IPS-18c (cell line): Measurements from ENCODE around the gene IMMP2L.
"Not testable (repeated sequence)": the region's sequence is repeated elsewhere in the genome, so short reads cannot be mapped to it uniquely, and the experiment has no call there.

Experiments
- H3K4me3 ChIP-seq: 2 replicates; pipeline ENCODE4 v1.7.0; 2013; ENCODE audit warnings: low read depth, mild to moderate bottlenecking, low read length, moderate library complexity; ENCODE audit not compliant: insufficient read depth
- H3K9me3 ChIP-seq: one replicate; pipeline ENCODE4 v1.6.1; 2013; ENCODE audit warnings: mild to moderate bottlenecking, low read length, moderate library complexity; ENCODE audit not compliant: control insufficient read depth, insufficient read depth

The IMMP2L gene

DNA sequence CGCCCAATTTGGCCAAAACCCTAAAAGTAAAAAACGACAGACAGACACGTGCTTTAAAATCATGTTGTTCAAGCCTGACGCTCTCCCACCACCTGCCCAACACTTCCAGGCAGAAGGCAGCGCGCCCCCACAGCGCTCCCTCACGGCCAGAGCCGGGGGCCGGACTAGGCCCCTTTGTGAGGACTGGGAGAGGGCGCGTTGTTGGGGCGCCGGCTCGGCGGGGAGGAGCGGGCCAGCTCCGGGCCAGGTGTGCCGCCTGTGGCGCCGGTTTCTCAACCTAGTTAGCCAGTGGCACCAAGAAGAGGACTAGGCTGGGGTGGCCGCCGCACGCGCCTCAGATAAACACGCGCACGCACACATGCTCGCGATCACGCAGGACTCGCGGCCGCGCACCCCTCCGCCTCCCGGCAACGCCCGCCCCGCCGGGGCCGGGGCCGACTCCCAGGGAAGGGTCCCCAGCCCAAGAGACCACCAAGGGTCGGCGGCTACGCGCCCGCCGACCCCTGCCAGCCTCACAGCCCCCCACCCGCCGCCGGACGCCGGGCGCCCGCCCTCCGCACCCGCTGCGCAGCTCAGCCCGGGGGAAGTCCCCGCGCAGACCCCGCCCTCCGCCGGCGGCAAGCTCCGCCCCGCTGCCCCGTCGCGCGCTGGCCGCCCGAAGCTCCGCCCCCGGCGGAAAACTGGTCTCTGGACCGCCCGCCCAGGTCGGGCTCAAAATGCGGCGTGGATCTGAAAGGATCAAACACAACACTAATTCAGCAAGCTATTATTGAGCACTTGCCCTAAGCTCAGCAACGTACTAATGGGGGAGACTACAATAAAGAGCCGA lies at the start of gene IMMP2L:
Gene IMMP2L, minus strand, starts transcription at position 589 of the 829 bp plus-strand sequence.
- Histone ChIP-seq H3K9me3 (no peaks in the 10 kb centered on the region), H3K4me3 (peak within 1 kb of the TSS; percentile 78)

DNA sequence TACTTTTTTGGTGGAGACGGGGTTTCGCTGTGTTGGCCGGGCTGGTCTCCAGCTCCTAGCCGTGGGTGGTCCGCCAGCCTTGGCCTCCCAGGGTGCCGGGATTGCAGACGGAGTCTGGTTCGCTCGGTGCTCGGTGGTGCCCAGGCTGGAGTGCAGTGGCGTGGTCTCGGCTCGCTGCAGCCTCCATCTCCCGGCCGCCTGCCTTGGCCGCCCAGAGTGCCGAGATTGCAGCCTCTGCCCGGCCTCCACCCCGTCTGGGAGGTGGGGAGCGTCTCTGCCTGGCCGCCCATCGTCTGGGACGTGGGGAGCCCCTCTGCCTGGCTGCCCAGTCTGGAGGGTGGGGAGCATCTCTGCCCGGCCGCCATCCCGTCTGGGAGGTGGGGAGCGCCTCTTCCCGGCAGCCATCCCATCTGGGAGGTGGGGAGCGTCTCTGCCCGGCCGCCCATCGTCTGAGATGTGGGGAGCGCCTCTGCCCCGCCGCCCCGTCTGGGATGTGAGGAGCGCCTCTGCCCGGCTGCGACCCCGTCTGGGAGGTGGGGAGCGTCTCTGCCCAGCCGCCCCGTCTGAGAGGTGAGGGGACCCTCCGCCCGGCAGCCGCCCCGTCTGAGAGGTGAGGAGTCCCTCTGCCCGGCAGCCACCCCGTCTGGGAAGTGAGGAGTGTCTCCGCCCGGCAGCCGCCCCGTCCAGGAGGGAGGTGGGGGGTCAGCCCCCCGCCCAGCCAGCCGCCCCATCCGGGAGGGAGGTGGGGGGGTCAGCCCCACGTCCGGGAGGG lies 47.4 kb upstream of the IMMP2L start:
- H3K4me3 ChIP-seq, H3K9me3 ChIP-seq: not testable (repeated sequence)

DNA sequence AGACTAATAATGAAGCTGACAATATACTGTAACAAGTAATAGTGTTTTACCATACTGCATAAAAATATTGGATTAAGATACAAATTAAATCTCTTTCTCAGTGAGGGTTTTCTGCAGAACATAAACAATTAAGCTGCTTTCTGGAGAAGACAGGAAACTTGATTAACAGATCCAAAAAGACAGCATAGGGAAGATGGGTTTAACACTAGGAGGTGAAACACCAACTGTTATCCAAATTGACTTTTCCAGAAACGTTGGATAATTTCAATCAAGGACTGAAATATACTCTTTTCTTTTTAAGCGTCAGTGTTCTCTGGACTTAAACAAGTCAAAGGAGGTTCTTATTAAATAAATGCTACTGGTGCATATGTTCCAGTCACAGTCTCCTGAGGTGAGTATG lies 45.3 kb upstream of the IMMP2L start:
- peaks cover 5% of the 10 kb centered on the region for H3K9me3 ChIP-seq

DNA sequence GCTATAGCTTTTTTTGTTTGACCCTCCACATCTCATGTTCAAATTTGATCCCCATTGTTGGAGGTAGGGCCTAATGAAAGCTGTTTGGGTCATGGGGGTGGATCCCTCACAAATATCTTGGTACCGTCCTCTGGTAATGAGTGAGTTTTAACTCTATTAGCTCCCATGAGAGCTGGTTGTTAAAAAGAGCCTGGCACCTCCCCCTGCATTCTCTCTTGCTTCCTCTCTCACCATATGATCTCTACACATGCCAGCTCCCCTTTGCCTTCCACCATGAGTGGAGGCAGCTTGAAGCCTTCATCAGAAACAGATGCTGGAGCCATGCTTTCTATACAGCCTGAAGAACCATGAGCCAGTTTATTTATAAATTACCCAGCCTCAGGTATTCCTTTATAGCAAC lies 43.0 kb upstream of the IMMP2L start:
- peaks cover 5% of the 10 kb centered on the region for H3K9me3 ChIP-seq
- no peak overlapping the region for H3K4me3 ChIP-seq

More for the DNA sequence above, 45.3 kb upstream of the IMMP2L start:
- no peak overlapping the region for H3K4me3 ChIP-seq

DNA sequence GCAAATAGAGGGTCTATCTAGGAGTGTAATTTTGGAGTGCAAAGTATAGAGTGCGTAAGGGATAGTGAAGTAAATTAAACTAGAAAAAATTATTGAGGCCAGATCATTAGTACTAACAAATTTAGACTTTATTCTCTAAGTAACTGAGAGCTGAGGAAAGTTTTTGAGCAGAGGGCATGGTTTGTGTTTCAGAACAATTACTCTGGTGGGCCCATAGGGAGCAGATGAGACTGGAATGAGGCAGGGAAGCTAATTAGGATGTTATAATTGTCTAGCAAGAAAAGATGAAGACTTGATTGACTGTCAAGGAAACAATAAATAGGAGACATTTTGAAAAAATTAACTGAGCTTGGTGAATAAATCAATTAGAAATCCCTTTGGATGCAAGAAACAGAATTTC lies 37.8 kb upstream of the IMMP2L start:
- Histone ChIP-seq H3K4me3 (no peak overlapping the region), H3K9me3 (no peaks in the 10 kb centered on the region)

DNA sequence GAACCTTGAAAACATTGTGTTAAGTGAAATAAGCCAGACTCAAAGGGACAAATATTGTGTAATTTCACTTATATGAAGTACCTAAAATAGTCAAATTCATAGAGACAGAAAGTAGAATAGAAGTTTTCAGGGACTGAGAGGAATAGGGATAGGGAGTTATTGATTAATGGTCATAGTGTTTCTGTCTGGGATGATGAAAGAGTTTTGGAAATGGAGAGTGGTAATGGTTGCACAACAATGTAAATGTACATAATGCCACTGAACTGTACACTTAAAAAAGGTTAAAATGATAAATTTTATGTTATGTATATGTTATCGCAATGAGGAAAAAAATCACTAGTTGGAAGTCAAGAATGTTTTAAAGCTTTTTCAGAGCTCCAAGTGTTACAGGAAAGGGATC lies 33.5 kb upstream of the IMMP2L start:
- no peaks in the 10 kb centered on the region for H3K9me3 ChIP-seq
- H3K4me3 ChIP-seq = no peak overlapping the region

DNA sequence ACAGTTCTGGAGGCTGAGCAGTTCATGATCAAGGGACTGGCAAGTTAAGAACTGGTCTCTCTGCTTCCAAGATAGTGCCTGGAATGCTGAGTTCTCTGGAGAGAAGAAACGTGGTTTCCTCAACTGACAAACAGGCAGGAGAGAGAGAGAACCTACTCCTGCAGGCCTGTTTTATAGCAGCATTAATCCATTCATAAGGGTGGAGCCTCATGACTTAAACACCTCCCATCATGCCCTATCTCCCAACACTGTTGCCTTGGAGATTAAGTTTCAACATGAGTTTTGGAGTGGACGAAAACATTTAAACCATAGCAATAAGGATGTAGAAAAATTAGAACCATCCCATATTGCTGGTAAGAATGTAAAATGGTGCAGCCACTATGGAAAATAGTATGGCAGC lies 32.3 kb upstream of the IMMP2L start:
- Histone ChIP-seq H3K9me3 (no peaks in the 10 kb centered on the region), H3K4me3 (no peak overlapping the region)

DNA sequence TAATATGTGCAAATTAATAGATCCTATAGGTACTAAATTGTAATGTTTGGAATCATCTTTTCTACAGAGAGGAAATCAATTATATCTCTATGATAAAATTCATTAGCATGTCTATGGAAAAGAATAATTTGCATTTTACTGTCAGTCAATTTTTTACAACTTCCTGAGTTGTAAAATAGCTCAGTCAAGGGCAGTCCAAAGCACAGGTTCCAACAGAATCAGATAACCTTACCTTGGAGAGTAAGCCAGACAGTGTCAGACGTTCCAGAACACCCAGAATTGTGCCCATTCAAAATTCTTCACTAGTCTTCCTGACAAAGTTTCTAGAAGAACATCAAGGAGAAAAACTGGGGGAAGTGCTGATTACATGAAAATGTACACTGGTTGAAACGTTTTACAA lies 31.1 kb upstream of the IMMP2L start:
- H3K9me3 ChIP-seq = no peaks in the 10 kb centered on the region
- no peak overlapping the region for H3K4me3 ChIP-seq

DNA sequence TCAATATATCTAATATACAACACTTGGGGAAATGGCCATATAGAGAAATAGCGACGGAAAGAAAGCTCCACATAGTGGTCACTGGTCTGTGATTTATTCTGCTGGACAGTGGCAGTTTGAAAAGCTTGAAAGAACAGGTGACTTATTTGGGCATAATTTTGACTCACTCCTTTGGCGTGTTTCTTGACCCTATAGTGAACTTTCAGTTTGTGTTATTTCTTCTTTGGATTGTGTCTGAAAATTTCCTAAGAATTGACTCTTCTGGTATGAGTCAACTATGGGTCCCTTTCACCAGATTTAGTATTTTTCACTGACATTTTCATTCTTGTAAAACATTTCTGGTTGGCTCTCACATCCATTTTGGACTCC lies 25.8 kb upstream of the IMMP2L start:
- no peaks in the 10 kb centered on the region for H3K9me3 ChIP-seq
- H3K4me3 ChIP-seq = no peak overlapping the region

DNA sequence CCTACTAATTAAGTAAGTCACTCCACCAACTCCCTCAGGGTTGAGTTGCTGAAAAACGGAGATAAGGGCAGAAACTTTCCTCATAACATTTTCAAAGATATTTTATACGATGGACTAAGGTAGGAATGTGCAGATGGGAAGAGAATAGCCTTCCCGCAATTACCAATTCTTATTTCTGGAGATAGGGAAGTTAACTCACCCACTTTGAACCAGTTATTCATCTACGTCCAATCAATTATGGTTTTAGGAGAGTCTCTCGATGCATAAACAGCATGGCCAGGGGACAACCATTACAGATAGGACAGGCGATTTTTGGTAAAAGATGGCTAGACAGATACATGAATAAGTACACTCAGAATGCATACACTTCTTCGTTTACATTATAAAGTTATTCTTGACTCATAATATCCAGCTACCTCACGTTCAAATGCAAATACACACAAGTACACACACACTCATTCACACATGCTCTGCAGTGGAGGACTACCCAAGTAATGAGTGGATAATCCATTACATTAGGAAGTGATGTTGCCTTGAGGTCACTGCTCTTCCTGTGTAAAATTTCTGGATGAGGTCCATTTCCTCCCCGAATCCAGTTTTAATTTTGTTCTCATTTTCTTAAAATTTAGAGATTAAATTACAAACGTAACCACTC lies 25.2 kb upstream of the IMMP2L start:
- no peak overlapping the region for H3K4me3 ChIP-seq
- no peaks in the 10 kb centered on the region for H3K9me3 ChIP-seq

DNA sequence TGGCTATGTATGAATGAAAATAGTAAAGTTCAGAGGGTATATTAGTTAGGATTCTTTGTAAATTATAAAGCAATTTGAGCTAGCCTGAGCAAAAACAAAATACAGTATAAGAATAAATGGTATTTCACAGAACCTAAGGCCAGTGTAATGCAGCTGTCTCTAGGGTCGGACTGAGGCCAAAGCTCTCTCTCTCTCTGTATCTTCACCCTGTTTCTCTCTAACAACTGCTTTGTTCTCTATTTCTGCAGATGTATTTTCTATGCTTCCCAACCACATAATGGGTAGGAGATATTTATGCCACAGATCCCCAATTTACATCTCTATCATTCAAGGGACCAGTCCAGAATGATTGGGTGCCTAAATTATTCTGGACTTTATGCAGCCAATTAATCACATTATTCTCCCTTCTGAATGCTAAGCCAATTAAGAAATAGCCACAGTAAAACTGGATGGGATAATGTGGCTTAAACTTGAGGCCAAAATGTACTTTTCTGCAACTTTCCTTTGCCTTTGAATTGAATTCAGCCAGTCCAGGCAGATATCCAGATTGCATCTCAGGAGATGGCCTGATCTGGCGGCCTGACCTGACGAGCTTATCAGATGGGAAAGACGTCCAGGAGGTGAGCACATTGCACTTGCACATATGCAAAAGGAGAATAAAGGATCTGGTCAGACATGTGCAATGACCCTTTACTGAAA lies 24.6 kb upstream of the IMMP2L start:
- no peak overlapping the region for H3K4me3 ChIP-seq
- no peaks in the 10 kb centered on the region for H3K9me3 ChIP-seq

DNA sequence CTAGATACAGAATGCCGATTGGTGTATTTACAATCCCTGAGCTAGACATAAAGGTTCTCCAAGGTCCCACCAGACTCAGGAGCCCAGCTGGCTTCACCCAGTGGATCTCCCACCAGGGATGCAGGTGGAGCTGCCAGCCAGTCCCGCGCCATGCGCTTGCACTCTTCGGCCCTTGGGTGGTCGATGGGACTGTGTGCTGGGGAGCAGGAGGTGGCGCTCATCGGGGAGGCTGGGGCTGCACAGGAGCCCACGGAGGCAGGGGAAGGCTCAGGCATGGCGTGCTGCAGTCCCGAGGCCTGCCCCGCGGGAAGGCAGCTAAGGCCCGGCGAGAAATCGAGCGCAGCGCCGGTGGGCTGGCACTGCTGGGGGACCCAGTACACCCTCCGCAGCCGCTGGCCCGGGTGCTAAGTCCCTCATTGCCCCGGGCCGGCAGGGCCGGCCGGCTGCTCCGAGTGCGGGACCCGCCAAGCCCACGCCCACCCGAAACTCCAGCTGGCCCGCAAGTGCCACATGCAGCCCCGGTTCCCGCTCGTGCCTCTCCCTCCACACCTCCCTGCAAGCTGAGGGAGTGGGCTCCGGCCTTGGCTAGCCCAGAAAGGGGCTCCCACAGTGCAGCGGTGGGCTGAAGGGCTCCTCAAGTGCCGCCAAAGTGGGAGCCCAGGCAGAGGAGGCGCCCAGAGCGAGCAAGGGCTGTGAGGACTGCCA lies 19.6 kb upstream of the IMMP2L start:
- not testable (repeated sequence) for H3K4me3 ChIP-seq, H3K9me3 ChIP-seq

DNA sequence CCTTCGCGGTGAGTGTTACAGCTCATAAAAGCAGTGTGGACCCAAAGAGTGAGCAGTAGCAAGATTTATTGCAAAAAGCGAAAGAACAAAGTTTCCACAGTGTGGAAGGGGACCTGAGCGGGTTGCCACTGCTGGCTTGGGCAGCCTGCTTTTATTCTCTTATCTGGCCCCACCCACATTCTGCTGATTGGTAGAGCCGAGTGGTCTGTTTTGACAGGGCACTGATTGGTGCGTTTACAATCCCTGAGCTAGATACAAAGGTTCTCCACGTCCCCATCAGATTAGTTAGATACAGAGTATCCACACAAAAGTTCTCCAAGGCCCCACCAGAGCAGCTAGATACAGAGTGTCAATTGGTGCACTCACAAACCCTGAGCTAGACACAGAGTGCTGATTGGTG lies 18.9 kb upstream of the IMMP2L start:
- H3K9me3 ChIP-seq, H3K4me3 ChIP-seq: not testable (repeated sequence)

DNA sequence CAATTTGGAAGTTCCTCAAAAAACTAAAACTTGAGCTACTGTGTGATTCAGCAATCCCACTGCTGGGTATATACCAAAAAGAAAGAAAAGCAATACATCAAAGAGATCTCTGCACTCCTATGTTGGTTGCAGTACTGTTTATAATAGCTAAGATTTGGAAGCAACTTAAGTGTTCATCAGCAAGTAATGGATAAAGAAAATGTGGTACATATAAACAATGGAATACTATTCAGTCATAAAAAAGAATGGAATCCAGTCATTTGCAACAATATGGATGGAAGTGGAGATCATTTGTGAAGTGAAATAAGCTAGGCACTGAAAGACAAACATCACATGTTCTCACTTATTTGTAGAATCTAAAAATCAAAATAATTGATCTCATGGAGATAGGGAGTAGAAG lies 16.5 kb upstream of the IMMP2L start:
- Histone ChIP-seq H3K9me3 (no peaks in the 10 kb centered on the region), H3K4me3 (no peak overlapping the region)

DNA sequence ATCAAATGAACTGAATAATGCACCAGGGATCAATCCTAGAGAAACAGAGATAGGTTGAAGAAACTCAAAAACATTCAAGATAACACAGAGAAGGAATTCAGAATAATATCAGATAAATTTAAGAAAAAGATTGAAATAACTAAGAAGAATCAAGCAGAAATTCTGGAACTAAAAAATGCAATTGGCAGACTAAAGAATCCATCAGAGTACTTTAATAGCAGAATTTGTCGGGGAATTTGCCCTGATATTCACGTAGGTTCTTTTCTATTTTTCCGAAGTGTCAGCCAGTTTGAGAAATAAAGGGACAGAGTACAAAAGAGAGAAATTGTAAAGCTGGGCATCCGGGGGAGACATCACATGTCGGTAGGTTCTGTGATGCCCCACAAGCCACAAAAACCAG lies 9.4 kb upstream of the IMMP2L start:
- Histone ChIP-seq H3K9me3 (peaks cover 2% of the 10 kb centered on the region), H3K4me3 (no peak overlapping the region)

DNA sequence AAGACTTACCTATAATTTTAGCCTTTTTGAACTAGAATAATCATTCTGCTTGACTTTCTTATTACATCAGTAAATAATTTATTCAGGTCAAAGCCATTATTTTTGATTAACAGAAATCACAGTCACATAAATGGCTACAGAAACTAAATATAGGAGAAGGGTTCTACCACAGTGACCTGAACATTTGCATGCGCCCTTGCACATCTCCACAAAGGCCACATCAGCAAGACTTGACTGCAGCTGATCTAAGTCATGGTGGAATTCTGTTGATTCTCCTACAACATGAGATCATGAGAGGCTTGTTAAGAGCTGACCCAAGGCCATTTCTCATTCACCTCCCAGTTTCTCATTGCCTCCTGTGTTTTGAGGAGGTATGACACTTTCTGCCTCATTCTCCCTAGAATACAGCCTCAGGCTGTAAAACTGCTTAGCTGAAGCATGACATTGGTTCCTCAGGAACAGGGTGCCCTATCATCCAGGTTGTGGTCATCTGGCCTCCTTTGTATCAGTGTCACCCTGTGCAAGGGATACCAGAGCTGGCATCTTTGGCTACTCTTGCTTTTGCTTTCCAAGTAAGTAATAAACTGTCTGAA lies 6.7 kb upstream of the IMMP2L start:
- Histone ChIP-seq H3K9me3 (peaks cover 2% of the 10 kb centered on the region), H3K4me3 (no peak overlapping the region)

DNA sequence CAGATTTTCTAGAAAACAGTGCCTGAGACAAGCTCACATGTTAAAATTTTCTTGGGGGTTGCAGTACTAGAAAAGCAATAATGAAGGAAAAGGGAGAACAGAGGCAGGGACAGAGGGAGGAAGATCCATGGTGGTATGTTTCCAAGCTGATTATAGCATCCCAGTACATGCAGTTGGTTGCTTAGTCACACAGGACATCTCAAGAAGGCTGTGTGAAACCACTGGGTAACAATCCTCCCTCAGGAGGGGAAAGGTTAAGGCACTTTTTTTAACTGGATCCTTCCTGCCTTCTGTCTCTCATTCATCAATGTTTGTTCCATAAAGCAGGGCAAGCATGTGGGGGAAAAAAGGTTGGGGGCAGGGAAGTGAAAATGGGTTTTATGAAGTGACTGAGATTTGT lies 6.1 kb upstream of the IMMP2L start:
- Histone ChIP-seq H3K4me3 (no peak overlapping the region), H3K9me3 (peaks cover 2% of the 10 kb centered on the region)
